Measurements from ENCODE around the gene EEF1A2.

The EEF1A2 gene

GRCh38 chr20:63500151-63500901 lies 1.4 kb upstream of the EEF1A2 start:
- Histone ChIP-seq H3K9me3 (ENCODE audit: insufficient read depth, low read length, severe bottlenecking) (no peaks in the 10 kb centered on the region), H3K27ac (ENCODE audit: low read length) (no peak overlapping the region), H3K27me3 (ENCODE audit: insufficient read depth, low read length, poor library complexity) (no peaks in the 10 kb centered on the region), H3K4me3 (ENCODE audit: low read depth in 1 of 2, low read length in 2 of 2) (no peak overlapping the region), H3K4me1 (ENCODE audit: insufficient read depth, low read length) (peaks cover 9% of the 10 kb centered on the region), H2AFZ (ENCODE audit: low read depth, low read length) (no peak overlapping the region), H3K36me3 (ENCODE audit: insufficient read depth, low read length) (no peaks in the 10 kb centered on the region), H3K79me2 (ENCODE audit: insufficient read depth, low read length) (no peaks in the 10 kb centered on the region), H3K9ac (ENCODE audit: low read depth, low read length) (no peak overlapping the region), H4K20me1 (ENCODE audit: insufficient read depth, low read length) (peaks cover 13% of the 10 kb centered on the region; the same call in 1 of the 2 replicates), H3K4me2 (ENCODE audit: insufficient read depth, low read length) (no peak overlapping the region)
- no peak for DNase-seq
- TF ChIP-seq EZH2 (IDR thresholded peaks at IDR 0.05; ENCODE audit: borderline replicate concordance, low read depth, low read length, severe bottlenecking) (no peak), CTCF (IDR thresholded peaks at IDR 0.05; ENCODE audit: borderline replicate concordance, extremely low read depth, low read length, poor library complexity, severe bottlenecking) (no peak)
- no peak for ATAC-seq (ENCODE audit: insufficient read depth, low read depth)

- no peaks in the 10 kb centered on the region for H3K36me3 ChIP-seq (ENCODE audit: insufficient read depth, low read length)
- no peaks in the 10 kb centered on the region for H3K27me3 ChIP-seq (ENCODE audit: insufficient read depth, low read length, poor library complexity)
- TF ChIP-seq CTCF (IDR thresholded peaks at IDR 0.05; ENCODE audit: borderline replicate concordance, extremely low read depth, low read length, poor library complexity, severe bottlenecking) (no peak), EZH2 (IDR thresholded peaks at IDR 0.05; ENCODE audit: borderline replicate concordance, low read depth, low read length, severe bottlenecking) (no peak)
- peaks cover 13% of the 10 kb centered on the region; the same call in 1 of the 2 replicates for H4K20me1 ChIP-seq (ENCODE audit: insufficient read depth, low read length)
- H3K4me1 ChIP-seq (ENCODE audit: insufficient read depth, low read length), result peaks cover 9% of the 10 kb centered on the region
- H3K79me2 ChIP-seq (ENCODE audit: insufficient read depth, low read length), result no peaks in the 10 kb centered on the region
- no peak overlapping the region for H3K4me2 ChIP-seq (ENCODE audit: insufficient read depth, low read length)
- no peak overlapping the region for H3K9ac ChIP-seq (ENCODE audit: low read depth, low read length)
- no peaks in the 10 kb centered on the region for H3K9me3 ChIP-seq (ENCODE audit: insufficient read depth, low read length, severe bottlenecking)
- ATAC-seq (ENCODE audit: insufficient read depth, low read depth) (no peak), DNase-seq (no peak)
- H3K27ac ChIP-seq (ENCODE audit: low read length), result no peak overlapping the region
- H2AFZ ChIP-seq (ENCODE audit: low read depth, low read length), result no peak overlapping the region
- H3K4me3 ChIP-seq (ENCODE audit: low read depth in 1 of 2, low read length in 2 of 2), result no peak overlapping the region
Measured at GRCh38 chr20:63499338-63499969, 571 bp upstream of the EEF1A2 start.

GRCh38 chr20:63497946-63498935 lies 642 bp downstream of the EEF1A2 start:
- H3K9ac ChIP-seq (ENCODE audit: low read depth, low read length), result no peak overlapping the region
- no peaks in the 10 kb centered on the region for H3K79me2 ChIP-seq (ENCODE audit: insufficient read depth, low read length)
- no peaks in the 10 kb centered on the region for H3K9me3 ChIP-seq (ENCODE audit: insufficient read depth, low read length, severe bottlenecking)
- H3K36me3 ChIP-seq (ENCODE audit: insufficient read depth, low read length), result no peaks in the 10 kb centered on the region
- no peaks in the 10 kb centered on the region for H3K27me3 ChIP-seq (ENCODE audit: insufficient read depth, low read length, poor library complexity)
- TF ChIP-seq CTCF (IDR thresholded peaks at IDR 0.05; ENCODE audit: borderline replicate concordance, extremely low read depth, low read length, poor library complexity, severe bottlenecking) (no peak), EZH2 (IDR thresholded peaks at IDR 0.05; ENCODE audit: borderline replicate concordance, low read depth, low read length, severe bottlenecking) (no peak)
- no peak overlapping the region for H3K4me3 ChIP-seq (ENCODE audit: low read depth in 1 of 2, low read length in 2 of 2)
- H3K27ac ChIP-seq (ENCODE audit: low read length), result no peak overlapping the region
- H2AFZ ChIP-seq (ENCODE audit: low read depth, low read length), result no peak overlapping the region
- H3K4me1 ChIP-seq (ENCODE audit: insufficient read depth, low read length), result peaks cover 9% of the 10 kb centered on the region
- peaks cover 13% of the 10 kb centered on the region; the same call in 1 of the 2 replicates for H4K20me1 ChIP-seq (ENCODE audit: insufficient read depth, low read length)
- DNase-seq, result no peak
- no peak overlapping the region for H3K4me2 ChIP-seq (ENCODE audit: insufficient read depth, low read length)
- ATAC-seq (ENCODE audit: insufficient read depth, low read depth), result no peak

Measured in DND-41 (cell line).